ENCODE results near the gene SMARCB1.
A peak's percentile ranks its signal among the peaks of the same experiment; 100 is the strongest.

The SMARCB1 gene

DNA sequence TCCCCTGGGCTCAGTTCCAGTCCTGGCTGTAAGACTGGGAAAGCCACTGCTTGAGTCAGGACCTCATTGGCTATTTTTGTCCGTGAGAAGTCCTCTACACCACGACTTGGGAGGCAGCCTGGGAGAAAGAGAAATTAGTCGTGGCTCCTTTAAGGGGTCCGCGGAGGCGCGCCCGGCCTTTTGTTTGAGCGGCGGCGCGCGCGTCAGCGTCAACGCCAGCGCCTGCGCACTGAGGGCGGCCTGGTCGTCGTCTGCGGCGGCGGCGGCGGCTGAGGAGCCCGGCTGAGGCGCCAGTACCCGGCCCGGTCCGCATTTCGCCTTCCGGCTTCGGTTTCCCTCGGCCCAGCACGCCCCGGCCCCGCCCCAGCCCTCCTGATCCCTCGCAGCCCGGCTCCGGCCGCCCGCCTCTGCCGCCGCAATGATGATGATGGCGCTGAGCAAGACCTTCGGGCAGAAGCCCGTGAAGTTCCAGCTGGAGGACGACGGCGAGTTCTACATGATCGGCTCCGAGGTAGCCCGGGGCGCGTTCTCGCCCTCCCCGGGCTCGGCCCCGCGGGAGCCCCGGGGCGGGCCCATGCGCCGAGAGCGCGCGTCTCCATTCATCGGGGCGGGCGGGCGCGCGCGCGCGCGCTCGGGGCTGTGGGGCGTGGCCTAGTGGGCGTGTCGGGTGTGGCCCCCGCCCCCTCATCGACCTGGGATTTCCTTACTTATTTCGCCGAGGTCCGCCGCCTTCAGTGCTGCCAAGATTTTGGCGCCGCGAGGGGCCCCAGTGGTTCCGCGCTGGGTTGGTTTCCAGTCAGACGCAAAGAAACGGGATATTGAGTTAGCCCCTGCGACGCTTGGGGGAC, at the start of gene SMARCB1:
SMARCB1 (plus strand) TSS at position 215 of the 848 bp plus-strand sequence; CDS start at position 419, 204 bp downstream.
- peak; percentile 92 for DNase-seq

DNA sequence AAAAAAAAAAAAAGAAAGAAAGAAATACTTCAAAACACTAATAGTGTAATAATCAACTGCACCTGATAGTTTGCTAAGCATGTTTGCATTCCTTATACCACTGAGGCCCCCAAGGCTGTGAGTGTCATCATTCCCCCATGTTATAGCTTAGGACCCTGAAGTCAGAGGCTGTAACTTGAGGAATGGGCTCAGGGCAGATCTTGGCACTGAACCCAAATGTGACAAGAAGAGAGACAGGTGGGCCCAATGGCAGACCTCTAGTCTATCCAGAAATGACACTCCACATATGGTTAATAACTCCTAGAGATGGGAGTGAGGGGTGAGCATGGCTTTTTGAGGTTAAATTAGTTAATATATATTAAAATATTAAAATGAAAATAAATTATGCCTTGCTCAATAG, 49.1 kb upstream of the SMARCB1 start:
- no peak for DNase-seq

DNA sequence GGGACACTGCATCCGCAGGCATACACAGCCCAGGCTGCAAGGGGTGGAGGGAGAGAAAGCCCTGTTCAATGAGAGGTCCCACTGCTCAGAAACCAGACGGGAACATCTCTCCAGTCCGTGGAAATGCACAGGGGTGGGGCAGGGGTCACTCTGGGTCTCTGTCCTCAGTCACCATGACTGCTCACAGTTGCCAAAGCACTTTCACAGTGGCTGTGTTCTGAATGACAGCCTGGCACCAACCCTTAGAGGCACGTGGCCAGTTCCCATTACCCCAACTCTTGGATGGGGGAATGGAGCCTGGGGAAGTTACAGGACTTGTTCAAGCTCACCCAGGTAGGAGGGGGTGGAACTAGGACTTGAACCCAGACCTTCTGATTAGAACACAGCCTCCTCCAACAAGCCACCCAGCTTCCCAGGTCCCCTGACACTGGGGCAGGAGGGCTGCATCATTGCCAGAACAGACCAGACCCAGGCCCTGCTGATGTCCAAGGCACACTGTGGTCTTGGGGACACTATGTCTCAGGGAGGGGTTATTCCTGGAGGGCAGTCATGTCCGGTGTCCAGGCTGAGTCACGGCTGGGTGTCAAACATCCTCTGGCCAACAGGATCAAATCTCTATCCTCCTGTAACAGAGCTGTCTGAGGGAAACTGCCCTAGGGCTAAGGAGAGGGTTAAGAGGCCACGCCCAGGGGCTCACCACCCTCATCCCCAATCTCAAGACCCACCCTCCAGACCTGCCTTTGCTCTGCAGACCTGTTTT, 44.1 kb upstream of the SMARCB1 start:
- no peak for DNase-seq

DNA sequence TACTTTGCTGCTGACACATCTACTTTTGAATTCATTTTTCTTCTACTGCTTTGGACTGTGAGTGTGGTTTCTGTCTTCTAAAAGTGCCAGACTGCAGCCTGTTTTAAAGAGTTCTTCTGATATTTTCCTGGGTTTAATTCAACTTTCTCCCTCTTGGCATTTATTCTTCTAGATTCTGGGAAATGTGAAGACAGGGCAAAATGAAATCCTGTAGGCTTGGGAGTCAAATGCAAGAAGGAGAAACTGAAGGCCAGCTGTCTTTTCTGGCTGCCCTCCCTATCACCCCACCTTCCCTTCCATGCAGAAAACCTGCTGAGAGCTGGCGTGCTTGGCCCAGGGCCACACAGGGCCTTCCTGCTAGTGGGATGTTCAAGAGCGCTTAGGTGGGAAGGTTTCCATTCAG, 43.5 kb upstream of the SMARCB1 start:
- no peak for DNase-seq

DNA sequence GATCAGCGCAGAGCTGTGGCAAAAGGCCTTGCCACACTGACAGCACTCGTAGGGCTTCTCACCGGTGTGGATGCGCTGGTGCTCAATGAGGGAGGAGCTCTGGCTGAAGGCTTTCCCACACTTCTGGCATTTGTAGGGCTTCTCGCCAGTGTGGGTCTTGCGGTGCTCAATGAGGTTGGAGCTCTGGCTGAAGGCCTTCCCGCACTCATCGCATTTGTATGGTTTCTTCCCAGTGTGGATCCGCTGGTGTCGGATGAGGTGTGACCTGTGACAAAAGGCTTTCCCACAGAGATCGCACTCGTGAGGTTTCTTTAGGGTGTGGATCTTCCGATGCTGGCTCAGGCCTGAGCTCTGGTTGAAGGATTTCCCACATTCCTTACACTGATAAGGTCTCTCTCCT, 42.8 kb upstream of the SMARCB1 start:
- no peak for DNase-seq

DNA sequence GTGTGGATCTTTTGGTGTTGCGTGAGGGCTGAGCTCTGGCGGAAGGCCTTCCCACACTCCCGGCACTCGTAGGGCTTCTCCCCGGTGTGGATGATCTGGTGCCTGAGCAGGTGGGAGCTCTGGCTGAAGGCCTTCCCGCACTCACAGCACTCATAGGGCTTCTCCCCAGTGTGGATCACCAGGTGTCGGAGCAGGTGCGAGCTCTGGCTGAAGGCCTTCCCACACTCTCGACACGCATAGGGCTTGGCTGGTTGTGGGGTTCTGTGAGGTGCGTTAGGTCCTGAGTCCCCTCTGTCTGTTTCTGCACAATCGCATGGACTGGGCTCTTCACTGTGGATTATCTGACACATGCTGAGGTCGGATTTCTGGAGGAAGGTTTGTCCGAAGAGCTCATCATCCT, 42.3 kb upstream of the SMARCB1 start:
- DNase-seq = no peak

DNA sequence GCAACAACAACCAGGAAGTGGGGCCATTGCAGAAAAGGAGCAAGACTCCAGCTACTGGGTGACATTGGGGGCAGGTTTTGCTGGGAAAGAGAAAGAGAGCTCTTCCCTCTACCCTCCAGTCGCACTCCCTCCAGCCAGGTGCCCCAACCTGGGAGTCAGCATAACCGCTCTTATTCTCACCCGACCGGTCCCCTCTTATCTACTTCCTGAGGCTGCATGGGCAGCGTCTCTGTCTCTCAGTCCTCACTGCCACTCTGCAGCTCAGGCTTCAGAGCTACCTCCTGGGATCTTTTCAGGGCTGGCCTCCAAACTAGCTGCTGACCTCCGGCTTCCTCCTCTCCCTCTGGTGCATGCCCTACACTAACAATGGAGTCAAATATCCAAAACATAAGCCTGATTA, 41.0 kb upstream of the SMARCB1 start:
- DNase-seq = no peak

DNA sequence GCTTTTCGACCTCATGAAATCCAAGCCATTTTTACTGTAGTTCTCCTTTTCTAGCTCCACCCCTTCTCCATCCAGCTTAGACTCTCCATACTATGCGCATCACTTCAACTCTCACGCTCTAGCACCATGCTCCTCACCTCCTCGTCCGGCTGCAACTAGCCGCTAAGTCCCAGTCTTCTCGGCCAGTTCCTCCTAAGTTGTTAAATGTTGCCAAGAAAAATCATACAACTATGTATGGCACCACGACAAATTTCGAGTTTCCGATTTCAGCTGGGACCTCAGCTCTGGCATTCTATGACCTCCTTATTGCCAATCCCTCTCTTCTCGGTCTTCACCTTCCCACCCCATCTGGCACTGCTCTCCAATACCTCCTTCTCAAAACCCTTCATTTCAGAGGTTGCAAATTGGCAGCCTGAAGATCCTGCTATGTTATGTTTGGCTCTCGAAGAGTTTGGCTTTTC, 36.9 kb upstream of the SMARCB1 start:
- no peak for DNase-seq

DNA sequence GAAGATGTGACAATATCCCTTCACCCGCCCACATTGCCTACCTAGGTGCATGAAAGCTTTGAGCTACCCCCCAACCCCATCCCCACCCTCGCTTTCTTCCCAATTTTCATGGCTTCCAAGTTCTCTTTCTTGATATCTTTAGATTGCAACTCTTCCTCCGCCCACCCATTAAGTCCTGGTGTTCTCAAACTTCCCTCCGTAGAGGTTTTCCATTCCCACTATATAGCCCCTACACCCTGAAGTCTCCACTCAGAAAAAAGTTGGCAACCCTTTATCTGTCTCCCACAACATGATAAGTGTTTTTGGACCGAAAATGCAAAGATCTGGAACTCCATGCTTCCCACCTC, 36.4 kb upstream of the SMARCB1 start:
- DNase-seq = no peak

DNA sequence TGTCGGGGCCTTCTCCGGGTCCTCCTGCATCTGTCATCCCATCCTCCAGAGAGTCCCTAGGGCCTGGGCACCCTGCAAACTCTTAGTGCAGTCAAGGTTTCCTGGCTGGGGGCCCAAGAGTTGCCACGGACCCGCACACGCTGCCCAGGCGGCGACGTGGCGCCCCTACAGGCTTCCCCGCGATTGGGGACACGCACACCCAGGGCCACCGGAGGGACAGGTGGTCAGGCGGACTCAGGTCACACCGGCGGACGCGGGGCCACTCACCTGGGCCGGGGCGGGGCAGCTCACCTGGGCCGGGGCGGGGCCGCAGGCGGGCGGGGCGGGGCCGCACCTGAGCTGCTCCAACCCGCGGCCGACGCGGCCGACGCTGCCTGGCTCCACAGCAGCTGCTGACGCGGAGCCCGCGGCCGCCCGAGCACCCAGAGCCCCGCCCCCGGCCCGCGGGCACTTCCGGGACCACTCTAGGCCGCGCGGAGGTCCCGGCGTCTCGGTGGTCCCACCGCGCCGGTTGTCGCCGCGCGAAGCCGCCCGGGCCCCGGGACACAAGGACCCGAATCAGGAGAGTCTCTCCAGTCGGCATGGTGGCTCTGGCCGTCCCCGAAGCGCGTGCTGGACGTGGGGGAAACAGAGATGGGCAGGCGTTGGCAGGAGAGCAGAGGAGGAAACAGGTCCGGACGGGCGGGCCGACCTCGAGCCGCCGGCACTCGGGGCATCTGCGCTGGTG, 35.9 kb upstream of the SMARCB1 start, which contains the start of gene ZNF70:
ZNF70 (minus strand) TSS at position 399 of the 727 bp plus-strand sequence. CDS start 5,972 bp downstream, outside the sequence.
- peak; percentile 92 for DNase-seq

DNA sequence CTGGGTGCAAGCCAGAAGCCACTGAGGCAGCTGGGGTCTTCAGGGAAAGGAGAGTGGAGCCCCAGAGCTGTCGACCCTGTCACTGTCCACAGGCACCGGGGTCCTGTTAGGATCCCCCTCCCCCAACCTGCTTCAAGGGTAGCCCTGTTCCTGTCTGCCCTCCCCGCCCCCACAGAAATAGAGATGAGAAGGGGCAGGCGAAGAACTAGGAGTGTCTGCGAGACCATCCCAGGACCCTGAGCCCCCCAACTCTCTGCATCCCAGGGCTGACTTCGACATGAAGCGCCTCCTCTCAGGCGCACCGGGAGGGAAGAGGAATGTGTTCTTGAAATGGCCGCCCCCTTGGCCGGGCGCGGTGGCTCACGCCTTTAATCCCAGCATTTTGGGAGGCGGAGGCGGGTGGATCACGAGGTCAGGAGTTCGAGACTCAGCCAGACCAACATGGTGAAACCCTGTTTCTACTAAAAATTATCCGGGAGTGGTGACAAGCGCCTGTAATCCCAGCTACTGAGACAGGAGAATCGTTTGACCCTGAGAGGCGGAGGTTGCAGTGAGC, 35.2 kb upstream of the SMARCB1 start:
- DNase-seq = no peak

DNA sequence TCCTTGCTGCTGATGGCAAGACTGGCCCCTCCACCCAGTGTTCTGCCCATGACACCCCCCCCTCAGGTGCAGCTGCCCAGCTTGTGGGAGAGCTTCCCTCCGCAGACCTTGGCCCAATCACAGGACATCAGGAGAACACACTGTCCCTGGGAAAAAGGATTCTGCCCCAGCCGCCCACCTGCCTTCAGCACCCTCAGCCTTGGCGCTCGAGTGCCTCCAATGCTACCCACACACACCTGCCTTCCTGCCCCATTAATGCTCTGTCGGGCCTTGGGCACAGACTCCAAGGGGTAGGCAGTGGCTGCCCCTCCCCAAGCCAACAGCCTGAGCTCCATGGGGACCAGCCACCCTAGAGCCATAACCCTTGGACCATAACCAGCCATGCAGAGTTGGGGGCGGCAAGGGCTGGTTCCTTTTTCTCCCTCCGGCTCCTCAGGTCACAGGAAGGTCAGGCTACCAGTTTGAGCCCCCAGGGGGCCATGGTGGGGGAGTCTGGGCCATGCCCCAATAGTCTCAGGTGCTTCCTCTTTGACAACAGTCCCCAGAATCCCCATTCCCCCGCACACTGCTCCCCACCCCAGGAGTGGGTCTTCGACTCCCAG, 34.6 kb upstream of the SMARCB1 start:
- no peak for DNase-seq

DNA sequence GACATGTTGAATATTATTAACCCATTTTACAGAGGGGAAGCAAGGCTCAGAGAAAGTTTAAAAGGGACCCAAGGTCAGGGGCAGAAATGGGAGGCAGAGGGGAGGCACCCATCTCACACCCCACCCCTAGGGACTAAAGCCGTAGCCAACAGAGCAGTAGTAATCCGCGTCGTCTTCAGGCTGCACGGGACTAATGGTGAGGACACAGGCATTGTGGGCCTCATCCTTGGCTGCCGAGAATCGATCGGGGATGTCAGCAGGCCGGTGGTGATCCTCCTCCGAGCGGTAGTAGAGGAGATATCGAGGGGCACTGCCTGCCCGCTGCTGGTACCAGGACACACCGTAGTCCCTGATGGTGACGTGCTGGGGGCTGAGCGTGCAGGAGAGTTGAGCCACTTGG, 34.0 kb upstream of the SMARCB1 start:
- no peak for DNase-seq

DNA sequence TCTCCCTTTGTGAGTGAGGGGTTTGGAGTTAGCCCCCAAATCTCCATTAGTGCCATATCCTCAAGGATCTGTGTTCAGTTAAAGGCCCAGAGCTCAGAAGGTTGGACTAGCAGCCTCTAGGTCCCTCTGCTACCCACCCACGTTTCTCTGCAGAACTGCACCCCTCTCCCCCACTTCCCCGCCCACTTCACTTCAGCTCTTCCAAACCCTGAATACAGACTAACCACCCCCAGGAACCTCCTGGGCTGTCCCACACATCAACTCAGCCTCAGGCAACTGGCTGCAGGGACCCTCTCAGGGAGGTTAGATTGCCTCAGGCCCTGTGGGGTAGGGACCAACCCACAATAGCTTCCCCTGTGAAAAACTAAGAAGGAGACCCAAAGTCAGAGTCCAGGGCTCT, 33.4 kb upstream of the SMARCB1 start:
- no peak for DNase-seq

DNA sequence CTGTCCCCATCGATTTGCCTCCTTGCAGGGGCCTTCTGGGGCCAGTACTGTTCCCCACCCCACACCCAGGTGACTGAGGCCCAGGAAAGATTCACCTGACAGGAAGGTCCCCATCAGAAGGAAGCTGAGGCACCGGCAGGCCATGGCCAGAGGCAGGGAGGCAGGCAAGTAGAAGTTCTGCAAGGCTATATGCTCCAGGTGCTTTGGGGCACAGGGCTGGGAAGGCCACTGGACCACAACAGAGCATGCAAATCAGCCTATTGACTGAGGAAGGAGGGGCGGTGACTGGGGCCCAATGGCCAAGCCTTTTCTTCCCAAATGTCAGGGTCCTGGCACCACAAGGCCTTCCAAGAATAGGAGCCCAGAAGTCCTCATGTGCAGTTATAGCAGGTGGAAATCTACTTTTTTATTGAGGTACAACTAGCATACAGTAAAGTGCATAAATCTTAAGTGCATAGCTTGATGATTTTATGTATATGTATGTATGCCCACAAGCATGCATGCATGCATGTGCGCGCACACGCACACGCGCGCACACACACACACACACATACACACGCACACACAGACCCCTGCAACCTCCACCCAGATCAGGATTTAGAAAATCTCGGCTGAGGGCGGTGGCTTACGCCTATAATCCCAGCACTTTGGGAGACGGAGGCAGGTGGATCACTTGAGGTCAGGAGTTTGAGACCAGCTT, 32.4 kb upstream of the SMARCB1 start, which contains the start of gene VPREB3:
VPREB3 (minus strand) TSS at position 206 of the 700 bp plus-strand sequence; CDS start at position 144, 62 bp downstream.
- no peak for DNase-seq

DNA sequence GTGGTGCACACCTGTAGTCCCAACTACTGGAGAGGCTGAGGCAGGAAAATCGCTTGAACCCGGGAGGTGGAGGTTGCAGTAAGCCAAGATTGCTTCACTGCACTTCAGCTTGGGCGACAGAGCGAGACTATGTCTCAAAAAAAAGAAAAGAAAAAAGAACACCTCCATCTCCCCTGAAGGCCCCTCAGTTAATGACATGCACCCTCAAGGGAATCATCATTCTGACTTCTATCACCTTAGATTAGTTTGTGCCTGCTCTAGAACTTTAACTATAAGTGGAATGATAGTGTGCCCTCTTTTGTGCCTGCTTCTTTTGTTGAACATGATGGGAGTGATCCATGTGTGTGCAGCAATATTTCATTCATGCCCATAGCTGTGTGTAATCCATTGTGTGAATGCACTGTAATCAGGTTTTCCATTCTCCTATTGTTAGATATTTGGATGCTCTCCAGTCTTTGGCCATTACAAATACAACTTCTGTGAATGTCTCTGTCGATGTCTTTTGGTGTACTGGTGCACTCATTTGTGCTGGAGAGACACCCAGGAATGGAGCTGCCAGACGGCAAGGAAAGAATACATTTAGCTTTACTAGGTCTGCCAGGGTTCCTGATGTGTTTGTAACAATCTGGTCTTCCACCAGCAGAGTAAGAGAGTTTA, 31.7 kb upstream of the SMARCB1 start:
- peak; percentile 8 for DNase-seq

DNA sequence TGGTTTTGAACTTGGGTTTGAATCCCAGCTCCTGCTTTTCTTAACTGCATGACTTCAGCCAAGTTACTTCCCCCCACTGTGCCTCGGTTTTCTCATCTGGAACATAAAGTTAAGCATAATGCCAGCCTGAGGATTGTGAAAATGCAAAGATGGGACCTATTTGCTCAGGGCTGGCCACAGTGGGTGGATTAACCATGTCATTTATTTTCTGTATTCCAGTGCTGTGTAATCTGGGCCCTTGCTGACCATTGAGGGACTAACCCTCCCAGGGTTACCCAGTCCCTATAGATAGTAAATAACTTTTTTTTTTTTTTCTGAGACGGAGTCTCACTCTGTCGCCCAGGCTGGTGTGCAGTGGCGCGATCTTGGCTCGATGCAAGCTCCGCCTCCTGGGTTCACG, 31.1 kb upstream of the SMARCB1 start:
- no peak for DNase-seq

DNA sequence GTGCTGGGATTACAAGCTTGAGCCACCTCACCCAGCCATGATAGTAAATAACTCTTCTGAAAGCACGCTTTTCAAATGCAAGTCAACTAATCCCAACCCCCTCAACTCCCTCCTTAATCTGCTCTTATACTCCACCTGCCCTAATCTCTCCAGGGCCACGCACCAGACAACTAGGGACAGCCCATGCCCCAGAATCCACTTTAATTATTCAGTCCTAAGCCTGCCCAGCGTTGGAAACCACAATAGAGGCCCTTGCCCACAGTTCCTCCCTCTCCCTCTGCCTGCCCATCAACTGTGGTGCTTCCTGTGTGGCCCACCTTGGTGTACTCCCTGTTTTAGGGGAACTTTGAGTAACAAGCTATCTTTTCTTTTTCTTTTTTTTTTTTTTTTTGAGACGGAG, 29.9 kb upstream of the SMARCB1 start:
- DNase-seq = no peak

DNA sequence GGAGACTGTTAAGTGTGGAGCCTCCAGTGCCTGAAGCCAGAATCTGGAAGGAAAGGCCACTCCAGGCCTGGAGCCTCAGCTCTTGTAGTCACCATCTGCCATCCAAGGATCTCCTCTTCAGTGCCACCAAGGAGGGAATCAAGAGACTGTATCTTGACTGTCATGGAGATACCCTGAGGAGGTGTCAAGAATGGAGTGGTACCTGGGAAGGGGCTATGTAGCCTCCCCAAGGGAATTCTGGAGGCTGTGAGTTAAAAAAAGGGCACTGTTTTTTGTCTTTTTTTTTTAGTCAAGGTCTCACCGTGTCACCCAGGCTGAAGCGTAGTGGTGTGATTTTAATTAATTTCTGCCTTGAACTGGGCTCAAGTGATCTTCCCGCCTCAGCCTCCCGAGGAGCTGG, 27.2 kb upstream of the SMARCB1 start:
- no peak for DNase-seq

DNA sequence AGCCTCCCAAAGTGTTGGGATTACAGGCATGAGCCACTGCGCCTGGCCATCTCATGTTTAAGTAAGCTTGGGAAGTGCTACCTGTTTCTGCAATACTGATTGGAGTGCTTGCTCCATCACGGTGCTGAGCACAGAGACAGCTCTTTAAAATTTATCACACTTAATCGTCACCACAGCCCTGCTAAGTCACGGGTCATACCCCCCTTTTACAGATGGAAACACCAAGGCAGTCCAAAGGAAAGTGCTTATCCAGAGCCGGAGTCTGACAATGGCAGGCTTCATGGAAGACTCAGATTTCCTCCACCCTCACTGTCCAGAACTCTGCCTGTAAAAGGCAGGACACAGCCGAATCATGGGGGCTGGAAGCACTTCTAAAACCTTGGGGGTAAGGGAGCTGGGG, 26.7 kb upstream of the SMARCB1 start:
- no peak for DNase-seq

DNA sequence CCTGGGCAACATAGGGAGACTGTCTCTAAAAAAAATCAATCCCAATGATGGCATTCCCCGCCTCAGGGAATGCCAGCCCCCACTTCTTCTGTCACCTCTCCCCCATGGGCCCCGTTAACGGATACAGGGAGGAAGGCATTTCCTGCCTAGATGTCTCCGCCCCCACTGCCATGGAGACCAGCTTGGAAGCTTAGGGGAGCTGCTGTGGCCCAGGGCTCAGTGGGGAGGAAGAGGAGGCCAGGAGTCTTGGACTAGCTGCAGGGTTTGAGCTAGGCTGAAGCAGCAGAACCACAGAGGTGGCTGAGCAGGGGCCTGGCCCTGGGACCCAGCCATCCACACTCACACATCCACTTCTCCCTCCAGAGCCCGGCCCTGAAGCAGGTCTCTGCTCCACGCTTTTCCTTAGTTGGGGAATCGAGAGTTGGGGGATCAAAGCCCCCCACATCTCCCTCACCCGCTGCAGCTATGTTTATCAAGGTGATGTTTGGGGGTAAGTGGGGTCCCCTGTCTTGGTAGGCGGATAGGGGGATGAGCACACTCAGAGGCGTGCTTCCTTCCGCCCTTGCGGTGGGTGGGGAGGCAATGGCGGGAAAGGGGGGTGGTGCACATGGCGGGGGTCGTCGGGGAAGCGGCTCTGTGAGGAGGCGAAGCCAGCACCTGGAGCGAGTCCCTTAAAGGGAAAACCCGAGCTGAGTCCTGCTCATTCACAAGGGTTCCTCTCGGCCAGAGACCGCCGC, 23.8 kb upstream of the SMARCB1 start, which contains the start of gene C22orf15:
C22orf15 (plus strand) TSS at position 149 of the 737 bp plus-strand sequence; CDS start at position 466, 317 bp downstream.
- DNase-seq = no peak

Data from NCI-H774 (cell line).